ENCODE measurements around the gene BPHL.

DNA sequence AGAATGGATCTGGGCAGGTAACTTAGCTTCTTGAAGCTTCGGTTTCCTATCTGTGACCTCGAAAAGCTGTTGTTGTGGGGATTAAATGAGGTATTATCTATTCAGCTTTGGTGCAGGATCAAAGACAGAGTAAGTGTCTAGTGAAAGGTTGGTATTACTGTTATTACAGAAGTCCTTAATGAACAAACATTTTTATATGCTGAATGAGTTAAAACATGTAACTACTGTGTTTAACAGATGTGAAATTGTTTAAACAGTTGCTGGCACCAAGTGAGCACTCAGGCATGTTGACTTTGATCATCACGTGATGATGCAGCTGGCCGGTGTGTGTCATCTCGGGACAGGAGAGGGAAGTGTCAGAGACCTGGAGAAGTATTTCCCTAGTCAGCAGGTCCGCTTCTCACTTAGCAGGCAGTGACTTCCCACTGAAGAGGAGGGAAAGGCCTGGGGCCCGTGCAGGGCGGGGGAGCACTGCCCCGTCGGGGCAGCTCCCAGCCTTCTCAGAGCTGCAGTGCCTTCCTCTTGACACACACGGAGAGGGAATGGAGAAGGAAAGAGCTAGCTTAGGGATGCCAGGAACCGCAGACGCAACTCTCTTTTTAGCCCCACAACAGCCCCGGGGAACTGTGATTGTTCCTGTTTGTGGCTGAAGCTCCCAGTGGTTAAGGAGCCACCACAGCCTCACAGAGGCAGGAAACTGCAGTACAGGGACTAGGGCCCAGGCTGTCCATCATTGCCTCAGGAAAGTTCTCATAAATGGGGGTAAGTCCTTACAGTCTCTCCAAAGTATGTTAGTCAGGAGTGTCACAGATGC lies 20.8 kb downstream of the BPHL start:
- TF ChIP-seq MEF2A (IDR thresholded peaks at IDR 0.05; ENCODE audit: borderline replicate concordance, low read depth) = no peak
- TF ChIP-seq FOXM1 (IDR thresholded peaks at IDR 0.05; ENCODE audit: low read depth) = no peak
- no peak for TF ChIP-seq POLR2AphosphoS5 (IDR thresholded peaks at IDR 0.05; ENCODE audit: low read depth, low read length)
- TF ChIP-seq TAF1 (IDR thresholded peaks at IDR 0.05; ENCODE audit: borderline replicate concordance, low read depth, low read length) = no peak
- TF ChIP-seq CTCF (IDR thresholded peaks at IDR 0.05) = no peak
- no peak for TF ChIP-seq EP300 (IDR thresholded peaks at IDR 0.05; ENCODE audit: borderline replicate concordance in 1 of 2, low read depth in 1 of 2, low read length in 1 of 2)
- TF ChIP-seq MXI1 (IDR thresholded peaks at IDR 0.05; ENCODE audit: low read depth, low read length) = no peak
- no peak for TF ChIP-seq JUND (IDR thresholded peaks at IDR 0.05)

All from SK-N-SH (cell line).